GM18499 (cell line): ENCODE results near the gene CHN2.

Source experiments
- ATAC-seq: cut with Tn5 transposase; IDR thresholded peaks from one replicate; pipeline ENCODE4 v1.9.1; 2021; ENCODE audit warnings: moderate number of reproducible peaks; ENCODE audit not compliant: insufficient read depth, unreplicated experiment

The CHN2 gene

DNA sequence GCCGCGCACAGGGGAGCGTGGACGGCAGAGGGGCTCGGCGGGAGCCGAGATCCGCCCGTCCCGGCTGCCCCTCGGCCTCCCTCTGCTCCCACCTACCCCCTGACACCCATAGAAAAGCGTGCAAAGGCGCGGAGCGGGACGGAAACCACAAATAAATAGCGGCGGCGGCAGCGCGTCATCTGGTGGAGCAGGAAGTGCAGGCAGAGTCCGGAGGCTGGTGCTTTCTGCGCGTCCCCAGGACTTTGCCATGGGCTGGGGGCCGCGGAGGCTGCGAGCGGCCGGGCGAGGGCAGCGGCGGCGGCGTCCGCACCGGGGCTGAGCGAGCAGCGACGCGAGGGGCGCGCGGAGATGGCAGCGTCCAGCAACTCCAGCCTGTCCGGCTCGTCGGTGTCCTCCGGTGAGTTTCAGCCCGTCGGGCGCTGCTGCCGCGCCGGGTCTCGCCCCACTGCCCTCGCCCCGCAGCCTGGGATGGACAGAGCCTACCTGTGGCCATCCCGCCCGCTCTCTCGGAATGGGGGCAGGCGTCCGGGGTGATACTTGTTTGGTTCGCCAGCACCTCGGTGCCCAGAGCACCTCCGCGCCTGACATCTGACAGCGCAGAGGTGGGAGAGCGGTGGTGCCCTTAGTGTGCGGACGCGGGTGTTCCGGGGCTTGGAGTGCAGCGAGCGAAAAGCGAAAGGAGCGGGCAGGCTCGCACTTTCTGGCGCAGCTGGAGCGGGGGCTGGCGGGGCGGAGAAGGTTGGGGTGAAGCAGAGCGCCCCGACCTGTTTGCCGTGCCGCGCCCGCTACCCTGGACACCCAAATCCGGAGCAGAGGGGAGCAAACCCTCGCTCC lies at the start of gene CHN2:
CHN2 (plus strand) TSS at position 182 of the 834 bp plus-strand sequence.
- no peak for ATAC-seq

DNA sequence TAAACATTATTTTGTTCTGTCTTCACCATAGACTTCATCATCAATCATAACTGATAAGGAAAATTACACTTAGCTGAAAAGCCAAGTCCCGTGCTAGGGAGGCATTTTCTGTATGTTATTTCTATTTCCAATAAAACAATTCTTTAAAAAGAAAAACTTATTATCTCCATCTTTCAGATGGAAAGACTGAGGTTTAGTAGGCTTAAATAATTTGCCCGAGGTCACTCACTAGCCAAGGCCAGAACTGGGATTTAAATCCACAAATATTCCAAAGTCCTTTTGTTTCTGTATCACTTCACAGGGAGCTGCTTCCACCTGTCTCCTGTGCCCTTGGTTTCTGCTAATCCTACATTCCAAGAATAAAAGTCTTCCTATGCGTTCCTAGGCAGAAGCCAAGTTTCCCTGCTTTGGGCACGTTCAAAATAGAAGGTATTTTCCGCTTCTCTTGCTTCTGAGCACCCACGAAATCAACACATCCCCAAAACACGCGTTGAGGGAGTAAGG lies 49.0 kb upstream of the CHN2 start:
- ATAC-seq = no peak

DNA sequence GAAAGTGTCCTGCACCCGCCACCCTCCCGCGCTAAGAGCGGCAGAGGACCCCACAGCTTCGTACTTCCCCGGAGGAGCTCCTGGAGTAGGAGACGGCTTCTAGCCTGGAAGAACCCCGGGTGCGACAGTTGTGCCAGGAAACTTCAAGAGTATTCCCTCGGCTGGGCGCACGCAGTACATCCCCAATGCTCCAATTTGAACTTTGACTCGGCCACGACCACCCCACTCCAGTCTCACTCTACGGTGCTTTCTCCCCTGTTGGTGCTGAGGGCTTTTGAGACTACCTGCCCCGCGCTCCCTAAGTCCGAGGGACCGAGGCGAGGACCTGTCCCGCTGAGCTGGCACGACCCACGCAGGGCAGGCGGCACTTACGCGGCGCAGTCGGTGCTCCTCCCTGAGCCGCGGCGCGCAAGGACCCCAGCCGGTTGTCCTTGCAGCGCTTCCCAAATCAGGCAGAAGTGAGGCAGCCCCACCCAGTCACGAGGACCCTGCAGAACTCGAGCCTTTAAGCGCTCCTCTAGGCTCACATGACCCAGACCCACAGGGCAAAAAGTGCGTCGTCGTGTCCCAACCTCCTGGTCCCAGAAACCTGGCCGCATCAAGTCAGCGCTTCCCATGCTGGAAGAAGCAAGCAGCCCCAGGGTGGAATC lies 48.4 kb upstream of the CHN2 start, which contains the start of gene CPVL:
CPVL (minus strand) TSS at position 481 of the 650 bp plus-strand sequence. CDS start 25,476 bp downstream, outside the sequence.
- no peak for ATAC-seq

DNA sequence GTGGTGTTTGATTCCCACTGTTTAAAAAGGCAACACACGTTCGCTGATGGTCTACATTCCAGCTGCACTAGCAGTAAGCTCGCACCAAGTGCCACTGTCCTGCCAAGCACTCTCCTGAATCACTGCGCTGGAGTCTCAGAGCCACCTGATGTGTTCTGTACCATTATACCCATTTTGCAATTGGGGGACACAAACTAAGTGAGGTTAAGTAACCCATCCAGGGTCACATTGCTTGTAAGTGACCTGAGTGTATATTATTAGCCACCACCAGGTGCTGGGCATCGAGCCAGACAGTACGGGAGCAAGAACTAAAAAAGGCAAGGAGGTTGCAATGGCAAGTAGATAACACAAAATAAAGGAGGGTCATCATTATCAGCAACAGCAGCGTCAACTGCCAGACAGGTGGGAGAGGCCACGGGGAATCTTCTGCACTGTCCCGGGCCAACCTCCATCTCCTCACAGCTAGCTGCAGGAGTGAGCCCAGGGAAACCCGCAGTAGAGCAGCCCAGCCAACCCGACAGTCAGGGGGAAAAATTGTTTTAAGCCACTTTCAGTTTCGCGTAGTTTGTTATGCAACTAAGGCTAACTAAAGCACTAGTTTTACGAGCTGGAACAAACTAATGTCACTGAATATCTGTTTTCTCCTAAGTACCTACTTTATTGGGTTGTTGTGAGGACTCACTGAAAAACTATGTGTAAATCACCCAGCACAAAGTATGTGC lies 47.5 kb upstream of the CHN2 start:
- ATAC-seq = no peak

DNA sequence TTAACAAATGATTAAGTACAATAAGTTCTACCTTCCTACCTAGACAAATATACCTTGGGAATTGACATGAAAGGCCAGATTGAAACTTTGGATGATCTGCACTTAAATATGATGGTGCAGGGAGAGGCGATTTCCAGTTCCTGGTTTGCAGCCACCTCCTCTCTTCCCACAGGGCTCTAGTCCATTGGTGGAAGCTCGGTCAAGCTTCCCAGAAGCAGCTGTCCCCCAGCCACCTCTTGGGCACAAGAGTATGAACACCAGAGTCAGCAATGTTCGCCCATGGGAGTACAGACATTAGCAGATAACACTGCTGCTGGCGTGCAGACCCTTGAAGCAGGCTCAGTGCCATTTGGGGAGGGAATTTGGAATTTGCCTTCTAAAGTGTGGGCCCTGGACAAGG lies 46.8 kb upstream of the CHN2 start:
- no peak for ATAC-seq

DNA sequence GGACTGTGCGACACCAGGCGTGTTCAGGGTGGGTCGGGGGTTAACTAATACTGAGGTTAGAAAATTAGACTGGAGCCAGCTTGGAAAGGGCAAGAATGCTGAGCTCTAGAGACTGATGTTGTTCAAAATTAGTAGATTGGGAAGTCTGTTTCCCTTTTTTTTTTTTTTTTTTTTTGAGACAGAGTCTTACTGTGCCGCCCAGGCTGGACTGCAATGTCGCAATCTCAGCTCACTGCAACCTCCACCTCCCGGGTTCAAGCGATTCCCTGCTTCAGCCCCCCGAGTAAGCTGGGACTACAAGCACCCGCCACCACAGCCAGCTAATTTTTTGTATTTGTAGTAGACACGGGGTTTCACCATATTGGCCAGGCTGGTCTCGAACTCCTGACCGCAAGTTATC lies 45.5 kb upstream of the CHN2 start:
- no peak for ATAC-seq

DNA sequence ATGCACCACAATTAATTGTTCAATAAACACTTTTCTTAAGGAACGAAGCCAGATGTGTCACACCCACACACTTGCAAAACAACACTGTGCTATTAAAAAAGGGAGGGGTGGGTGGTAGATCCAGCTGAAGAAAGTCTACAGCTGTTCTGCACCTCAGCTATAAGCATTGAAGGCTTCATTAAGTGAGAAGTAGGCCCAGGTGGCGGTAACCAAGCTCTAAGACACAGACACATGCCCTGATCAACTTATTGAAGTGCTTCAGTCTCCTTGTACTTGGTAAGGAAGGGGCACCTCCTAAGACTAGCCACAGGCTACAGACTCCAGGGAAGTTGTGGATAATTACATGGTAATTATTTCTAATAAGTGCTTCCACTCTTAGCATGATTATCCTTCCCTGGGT lies 43.7 kb upstream of the CHN2 start:
- ATAC-seq = no peak

DNA sequence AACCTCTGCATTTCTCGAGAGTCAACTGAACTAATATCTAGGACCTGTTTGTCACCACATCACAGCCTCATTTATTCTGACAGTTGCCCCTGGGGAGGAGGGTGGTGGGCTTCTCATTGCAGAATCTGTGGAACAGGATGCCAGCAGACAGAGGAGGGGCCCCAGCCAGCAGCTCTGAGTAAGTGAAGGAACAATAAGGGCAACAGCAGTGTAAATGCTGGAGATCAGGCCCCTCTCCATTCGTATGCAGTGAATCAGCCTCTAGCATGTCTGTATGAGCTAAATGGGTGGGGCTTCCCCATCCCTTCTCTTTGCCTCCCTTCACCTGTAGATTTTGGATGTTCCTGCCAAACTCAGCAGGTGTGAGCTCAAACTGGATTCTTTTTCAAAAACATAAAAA lies 40.5 kb upstream of the CHN2 start:
- no peak for ATAC-seq

DNA sequence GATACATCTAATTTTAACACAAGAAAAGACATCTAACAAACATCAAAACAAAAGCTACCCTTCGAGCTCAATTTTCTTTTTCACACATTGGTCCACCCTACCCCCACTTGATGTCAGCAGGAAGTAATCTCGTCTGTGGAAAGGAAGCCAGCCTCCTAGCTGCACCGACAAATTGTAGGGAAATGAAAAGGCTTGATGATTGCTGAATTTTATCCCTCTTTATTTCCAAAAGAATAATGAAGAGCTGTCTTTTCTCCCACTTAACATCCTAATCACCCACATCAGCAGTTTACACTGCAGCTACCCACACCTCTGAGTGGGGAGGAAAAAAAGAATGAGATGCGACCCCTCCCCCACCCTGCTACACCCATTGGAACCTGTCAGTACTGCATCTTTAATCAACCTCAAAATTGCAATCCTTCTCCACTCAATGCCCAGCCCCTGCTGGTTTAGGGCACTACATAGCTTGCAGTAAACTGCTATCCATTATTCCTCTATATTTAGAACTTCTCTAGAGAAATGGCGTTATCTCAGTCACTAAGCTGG lies 37.6 kb upstream of the CHN2 start:
- no peak for ATAC-seq

DNA sequence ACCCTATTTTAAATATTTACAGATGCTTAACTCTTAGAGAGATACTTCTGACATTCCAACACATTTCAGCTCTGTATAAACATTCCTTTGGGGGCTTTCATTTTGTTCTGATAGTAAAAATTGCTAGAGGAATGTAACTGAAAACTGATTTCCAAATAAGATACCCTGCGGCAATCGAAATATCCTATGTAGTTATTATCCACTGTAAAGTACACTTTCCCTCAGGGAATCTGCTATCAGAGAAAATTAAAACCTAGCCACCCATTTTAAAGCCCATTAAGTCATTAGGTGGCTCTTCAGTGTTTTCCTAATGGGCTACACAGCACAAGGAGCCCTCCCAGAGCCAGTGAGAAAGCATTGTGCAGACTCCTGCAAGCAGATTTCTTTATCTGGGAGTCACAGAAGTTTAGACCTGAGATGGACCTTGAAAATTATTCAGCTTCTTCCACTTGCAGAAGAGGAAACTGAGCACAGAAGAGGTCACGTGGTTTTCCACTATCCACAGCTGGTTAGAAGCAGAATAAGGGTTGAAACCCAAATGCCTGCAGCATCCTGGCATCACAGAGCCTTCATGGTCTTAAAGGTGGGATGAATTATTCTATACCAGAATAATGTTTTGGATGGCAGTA lies 35.7 kb upstream of the CHN2 start:
- no peak for ATAC-seq

DNA sequence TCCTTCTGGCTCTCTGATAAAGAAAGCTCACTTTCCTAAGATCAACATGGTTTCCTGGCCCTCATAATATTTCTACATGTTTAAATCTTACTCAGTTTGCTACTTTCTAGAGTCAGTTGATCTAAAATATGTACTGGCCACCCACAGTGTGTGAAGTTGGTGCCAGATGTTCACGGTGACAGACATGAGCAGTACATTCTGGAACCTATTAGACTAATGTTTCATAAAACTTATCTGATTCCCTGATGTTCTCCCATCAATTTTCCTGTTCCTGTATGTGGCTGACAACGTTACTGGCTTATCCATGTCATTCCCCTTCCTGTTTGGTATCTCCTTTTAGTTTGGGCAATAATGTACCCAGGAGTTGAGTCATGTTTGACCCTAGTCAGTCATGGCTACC lies 34.5 kb upstream of the CHN2 start:
- ATAC-seq = no peak

DNA sequence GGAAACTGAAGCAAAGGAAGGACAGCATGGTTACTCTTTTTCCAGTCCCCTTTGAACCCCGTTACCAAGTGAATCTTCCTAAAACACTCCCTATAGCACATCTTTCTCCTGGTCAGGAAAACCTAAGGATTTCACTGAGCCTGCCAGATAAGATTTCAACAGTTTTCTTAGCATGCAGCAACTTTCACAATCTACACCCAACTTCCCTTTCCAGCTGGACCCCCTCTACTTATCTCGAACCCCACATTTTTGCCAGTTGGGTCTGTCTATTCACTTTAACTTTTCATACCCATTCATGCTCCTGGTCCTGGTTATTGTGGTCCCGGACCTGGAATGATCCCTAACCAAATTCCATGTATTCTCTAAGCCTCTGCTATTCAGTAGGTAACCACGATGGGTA lies 33.3 kb upstream of the CHN2 start:
- no peak for ATAC-seq

DNA sequence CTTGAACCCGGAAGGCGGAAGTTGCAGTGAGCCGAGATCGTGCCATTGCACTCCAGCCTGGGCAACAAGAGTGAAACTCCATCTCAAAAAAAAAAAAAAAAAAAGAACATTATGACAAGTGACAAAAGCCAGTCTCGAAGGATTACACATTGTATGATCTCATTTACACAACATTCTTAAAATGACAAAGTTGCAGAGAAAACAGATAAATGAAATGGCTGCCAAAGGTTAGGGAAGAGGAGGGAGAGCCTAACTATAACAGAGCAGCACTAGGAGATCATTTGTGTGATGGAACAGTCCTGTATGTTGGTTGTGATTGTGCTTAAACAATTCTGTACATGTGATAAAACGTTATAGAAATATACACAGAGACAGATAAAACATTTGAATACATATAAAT lies 32.0 kb upstream of the CHN2 start:
- no peak for ATAC-seq

DNA sequence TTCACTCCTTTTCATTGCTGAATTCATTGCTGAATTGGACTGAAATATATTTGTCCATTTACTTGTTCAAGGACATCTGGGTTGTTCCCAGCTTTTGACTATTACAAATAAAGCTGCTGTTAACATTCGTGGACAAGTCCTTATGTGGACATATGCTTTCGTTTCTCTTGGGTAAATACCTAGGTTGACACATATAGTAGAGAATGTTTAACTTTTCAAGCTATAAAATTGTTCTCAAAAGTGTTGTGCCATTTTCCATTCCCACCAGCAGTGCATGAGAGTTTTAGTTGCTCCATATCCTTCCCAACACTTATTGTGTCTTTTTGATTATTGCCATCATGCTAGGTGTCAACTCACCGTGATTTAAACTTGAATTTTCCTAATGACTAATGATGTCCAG lies 30.7 kb upstream of the CHN2 start:
- ATAC-seq = no peak

DNA sequence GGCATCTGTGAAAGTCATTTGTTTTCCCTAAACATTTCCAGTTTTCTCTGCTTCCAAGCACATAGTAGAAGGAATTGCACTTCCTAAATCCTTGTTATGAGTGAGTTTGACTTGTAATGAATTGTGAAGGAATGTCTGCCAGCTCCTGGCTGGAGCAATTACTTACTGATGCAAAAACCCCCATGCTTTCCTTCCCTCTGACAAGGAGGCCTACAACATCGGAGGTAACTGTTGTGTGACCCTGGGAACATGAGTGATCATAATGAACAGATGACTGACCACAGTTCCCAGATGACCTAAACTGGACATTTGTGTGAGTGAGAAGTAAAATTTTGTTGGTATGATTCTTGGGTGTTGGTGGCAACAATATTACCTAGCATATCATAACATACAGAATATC lies 26.9 kb upstream of the CHN2 start:
- no peak for ATAC-seq

DNA sequence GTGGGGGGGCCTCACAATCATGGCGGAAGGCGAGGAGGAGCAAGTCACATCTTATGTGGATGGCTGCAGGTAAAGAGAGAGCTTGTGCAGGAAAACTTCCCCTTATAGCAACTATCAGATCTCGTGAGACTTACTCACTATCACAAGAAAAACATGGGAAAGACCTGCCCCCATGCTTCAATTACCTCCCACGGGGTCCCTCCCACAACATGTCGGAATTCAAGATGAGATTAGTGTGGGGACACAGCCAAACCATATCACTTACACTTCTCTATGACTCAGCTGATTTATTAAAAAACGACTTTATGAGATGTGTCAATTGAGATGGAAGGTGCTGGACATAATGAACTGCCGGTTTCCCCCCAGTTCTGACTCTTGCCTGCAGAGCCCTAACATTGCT lies 23.8 kb upstream of the CHN2 start:
- ATAC-seq = no peak

DNA sequence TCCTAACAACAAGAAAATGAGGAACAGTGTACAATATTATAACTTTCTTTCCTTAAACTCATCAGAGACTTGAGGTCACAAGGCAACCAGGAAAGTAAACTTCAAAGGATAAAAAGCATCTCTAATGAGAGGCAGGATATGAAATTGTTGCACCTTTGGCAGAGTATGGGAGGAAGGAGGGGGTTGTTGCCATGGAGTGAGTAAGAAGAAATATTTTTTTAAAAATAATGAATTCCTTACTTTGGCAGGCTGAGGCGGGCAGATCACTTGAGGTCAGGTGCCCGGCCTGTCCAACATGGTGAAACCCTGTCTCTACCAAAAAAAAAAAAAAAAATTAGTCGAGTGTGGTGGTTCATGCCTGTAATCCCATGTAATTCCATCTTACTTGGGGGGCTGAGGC lies 21.1 kb upstream of the CHN2 start:
- no peak for ATAC-seq

DNA sequence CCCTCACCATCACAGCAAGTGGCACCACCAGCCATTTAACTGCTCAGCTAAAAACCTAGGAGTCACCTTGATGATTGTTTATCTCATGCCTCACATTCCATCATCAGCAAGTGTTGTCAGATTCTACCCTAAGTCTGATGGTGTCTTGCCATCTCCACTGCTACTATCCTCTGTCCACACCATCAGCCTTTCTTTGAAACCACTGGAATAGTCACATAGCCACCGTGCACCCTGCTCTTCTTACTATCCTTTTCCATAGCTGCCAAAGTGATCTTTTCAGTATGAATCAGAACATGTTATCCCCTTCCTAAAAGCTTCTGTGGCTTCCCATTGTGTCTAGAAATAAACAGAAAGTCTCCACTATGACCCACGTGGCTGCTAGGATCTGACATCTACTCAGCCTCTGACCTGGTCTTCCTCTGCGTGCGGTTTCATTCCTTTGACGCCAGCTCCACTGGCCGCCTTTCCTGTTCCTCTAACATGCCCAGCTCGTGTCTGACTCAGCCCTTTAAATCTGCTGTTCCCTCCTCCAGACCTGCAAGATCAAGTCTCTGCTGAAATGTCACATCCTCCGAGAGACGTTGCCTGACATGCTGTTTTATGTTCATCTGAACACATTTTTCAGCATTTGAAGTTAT lies 16.5 kb upstream of the CHN2 start:
- no peak for ATAC-seq

DNA sequence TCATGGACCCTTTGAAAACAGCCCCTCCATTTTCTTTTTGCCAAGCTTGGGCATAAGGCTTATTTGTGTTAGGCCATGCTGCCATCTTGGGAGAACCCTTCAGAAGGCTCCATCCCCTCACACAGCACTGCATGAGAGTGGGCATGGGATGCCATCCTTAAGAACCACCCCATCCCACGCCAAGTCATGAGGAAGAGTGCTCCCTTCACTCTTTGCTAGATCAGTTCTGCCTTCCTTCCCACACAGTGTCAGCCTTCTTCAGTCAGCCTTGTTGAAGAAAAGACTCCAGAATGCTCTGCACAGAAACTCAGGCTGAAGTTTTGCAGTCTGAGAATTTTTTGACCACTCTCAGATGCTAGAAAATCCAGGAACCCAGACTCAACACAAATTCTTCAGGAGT lies 15.5 kb upstream of the CHN2 start:
- ATAC-seq = no peak

DNA sequence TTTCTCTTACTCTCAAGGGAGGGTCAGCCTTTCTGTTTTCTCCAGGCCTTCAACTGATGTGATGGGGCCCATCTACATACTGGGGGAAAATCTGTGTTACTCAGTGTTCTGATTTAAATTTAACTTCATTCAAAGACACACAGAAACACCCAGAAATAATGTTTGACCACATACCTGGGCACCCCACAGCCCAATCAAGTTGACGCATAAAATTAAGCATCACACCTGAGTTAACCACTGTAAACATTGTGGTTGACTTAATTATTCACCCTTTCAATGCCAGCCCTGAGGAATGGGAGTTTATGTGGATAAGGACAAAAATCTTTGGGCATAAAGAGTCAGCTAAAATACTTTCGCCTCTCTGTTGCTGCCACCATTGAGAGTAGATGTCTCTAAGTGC lies 10.0 kb upstream of the CHN2 start:
- ATAC-seq = no peak
